HL-60 (cell line): ENCODE data around the gene SHOX.

Experiments
- DNase-seq, 2 experiments: peaks; one replicate each; pipeline ENCODE4 v3.0.0-alpha.2; 2010 to 2020; ENCODE audit warnings: low read depth in 1 of 2, low spot score in 1 of 2
- H3K27ac ChIP-seq: fragments of 250-450 bp; sonication (Bioruptor Pico); replicated peaks from 2 replicates; pipeline ENCODE4 v1.5.1; 2020; ENCODE audit warnings: mild to moderate bottlenecking, moderate library complexity
- H3K27me3 ChIP-seq: fragments of 250-450 bp; sonication (Bioruptor Pico); 2 replicates; pipeline ENCODE4 v1.5.1; 2021; ENCODE audit warnings: mild to moderate bottlenecking, moderate library complexity; ENCODE audit not compliant: insufficient read depth, poor library complexity, severe bottlenecking
- H3K4me3 ChIP-seq: replicated peaks from 2 replicates; pipeline ENCODE4 v1.5.1; 2011; ENCODE audit warnings: mild to moderate bottlenecking, control low read depth, low read length; ENCODE audit not compliant: insufficient read depth
- GABPA ChIP-seq: IDR thresholded peaks from 2 replicates; pipeline ENCODE4 v1.6.1; 2012; ENCODE audit warnings: low read depth
- POLR2AphosphoS5 ChIP-seq: IDR thresholded peaks from 2 replicates; pipeline ENCODE4 v1.6.1; 2012; ENCODE audit warnings: low read depth
- SPI1 ChIP-seq: IDR thresholded peaks from 2 replicates; pipeline ENCODE4 v1.6.1; 2012; ENCODE audit warnings: low read depth, mild to moderate bottlenecking, borderline replicate concordance
- TF ChIP-seq, protein P1 (sequence below): IDR thresholded peaks from one replicate; pipeline ENCODE4 v1.5.1; 2011; ENCODE audit warnings: low read length, control low read depth, inconsistent platforms; ENCODE audit not compliant: insufficient read depth
- TF ChIP-seq, protein P2 (sequence below): IDR thresholded peaks from 2 replicates; pipeline ENCODE4 v1.6.1; 2012; ENCODE audit warnings: low read depth; ENCODE audit not compliant: insufficient replicate concordance

Gene SHOX

DNA sequence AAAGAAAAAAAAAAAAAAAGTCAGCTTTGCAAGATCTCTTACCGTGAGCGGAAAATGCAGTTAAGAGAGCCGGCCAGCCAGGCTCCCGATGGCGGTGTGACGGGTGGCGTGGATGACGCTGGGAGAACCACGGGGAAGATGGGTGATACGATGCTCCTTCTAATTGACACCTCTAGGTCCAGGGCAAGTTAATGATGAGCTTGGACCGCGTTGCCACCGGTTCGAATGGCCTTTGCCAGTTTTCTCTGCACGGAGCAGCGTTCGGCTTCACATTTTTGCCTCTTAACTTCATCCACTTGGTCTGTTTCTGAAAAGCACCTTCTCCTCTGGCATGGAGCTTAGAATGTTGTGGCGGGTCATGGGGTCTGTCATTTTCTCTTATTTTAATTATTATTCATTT, 33.2 kb downstream of the SHOX start:
- no peak for DNase-seq
- Histone ChIP-seq H3K27ac (no peak overlapping the region), H3K27me3 (no peaks in the 10 kb centered on the region), H3K4me3 (no peak overlapping the region)
- TF ChIP-seq SPI1 (no peak), POLR2AphosphoS5 (no peak), GABPA (no peak)
- TF ChIP-seq, protein P1, sequence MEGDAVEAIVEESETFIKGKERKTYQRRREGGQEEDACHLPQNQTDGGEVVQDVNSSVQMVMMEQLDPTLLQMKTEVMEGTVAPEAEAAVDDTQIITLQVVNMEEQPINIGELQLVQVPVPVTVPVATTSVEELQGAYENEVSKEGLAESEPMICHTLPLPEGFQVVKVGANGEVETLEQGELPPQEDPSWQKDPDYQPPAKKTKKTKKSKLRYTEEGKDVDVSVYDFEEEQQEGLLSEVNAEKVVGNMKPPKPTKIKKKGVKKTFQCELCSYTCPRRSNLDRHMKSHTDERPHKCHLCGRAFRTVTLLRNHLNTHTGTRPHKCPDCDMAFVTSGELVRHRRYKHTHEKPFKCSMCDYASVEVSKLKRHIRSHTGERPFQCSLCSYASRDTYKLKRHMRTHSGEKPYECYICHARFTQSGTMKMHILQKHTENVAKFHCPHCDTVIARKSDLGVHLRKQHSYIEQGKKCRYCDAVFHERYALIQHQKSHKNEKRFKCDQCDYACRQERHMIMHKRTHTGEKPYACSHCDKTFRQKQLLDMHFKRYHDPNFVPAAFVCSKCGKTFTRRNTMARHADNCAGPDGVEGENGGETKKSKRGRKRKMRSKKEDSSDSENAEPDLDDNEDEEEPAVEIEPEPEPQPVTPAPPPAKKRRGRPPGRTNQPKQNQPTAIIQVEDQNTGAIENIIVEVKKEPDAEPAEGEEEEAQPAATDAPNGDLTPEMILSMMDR: no peak
- TF ChIP-seq, protein P2, sequence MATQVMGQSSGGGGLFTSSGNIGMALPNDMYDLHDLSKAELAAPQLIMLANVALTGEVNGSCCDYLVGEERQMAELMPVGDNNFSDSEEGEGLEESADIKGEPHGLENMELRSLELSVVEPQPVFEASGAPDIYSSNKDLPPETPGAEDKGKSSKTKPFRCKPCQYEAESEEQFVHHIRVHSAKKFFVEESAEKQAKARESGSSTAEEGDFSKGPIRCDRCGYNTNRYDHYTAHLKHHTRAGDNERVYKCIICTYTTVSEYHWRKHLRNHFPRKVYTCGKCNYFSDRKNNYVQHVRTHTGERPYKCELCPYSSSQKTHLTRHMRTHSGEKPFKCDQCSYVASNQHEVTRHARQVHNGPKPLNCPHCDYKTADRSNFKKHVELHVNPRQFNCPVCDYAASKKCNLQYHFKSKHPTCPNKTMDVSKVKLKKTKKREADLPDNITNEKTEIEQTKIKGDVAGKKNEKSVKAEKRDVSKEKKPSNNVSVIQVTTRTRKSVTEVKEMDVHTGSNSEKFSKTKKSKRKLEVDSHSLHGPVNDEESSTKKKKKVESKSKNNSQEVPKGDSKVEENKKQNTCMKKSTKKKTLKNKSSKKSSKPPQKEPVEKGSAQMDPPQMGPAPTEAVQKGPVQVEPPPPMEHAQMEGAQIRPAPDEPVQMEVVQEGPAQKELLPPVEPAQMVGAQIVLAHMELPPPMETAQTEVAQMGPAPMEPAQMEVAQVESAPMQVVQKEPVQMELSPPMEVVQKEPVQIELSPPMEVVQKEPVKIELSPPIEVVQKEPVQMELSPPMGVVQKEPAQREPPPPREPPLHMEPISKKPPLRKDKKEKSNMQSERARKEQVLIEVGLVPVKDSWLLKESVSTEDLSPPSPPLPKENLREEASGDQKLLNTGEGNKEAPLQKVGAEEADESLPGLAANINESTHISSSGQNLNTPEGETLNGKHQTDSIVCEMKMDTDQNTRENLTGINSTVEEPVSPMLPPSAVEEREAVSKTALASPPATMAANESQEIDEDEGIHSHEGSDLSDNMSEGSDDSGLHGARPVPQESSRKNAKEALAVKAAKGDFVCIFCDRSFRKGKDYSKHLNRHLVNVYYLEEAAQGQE: no peak

- no peak for TF ChIP-seq GABPA
- TF ChIP-seq, protein P2: no peak
- no peak for TF ChIP-seq SPI1
- no peak for TF ChIP-seq POLR2AphosphoS5
- TF ChIP-seq, protein P1: no peak
- no peak overlapping the region for H3K4me3 ChIP-seq
- no peak for DNase-seq
- no peak overlapping the region for H3K27ac ChIP-seq
- H3K27me3 ChIP-seq: no peaks in the 10 kb centered on the region
These were observed 36.5 kb downstream of the SHOX start for GRCh38 chrX:666762-667720.

DNA sequence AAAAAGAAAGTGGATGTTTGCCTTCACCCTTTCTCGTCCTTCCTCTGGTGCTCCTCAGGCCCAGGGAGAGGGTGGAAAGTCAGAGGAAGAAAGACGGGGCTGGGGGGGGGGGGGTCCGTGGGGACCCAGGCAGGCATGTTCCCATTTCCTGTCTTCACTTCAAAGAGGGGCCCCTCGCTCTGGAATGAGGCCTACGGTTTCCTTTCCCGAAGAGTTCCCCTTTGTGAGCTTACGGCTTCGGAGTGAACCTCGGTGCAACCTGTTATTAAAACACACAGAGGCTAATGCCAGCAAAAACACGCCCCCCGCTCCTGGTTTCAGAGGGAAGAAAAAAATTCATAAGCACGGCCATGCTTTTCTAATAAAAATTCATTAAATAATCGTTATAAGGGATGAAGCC, 40.1 kb downstream of the SHOX start:
- H3K4me3 ChIP-seq: no peak overlapping the region
- no peaks in the 10 kb centered on the region for H3K27me3 ChIP-seq
- no peak for DNase-seq
- no peak for TF ChIP-seq GABPA
- TF ChIP-seq SPI1: no peak
- no peak for TF ChIP-seq POLR2AphosphoS5
- TF ChIP-seq, protein P2: no peak
- TF ChIP-seq, protein P1: no peak
- H3K27ac ChIP-seq: no peak overlapping the region
